Stomach (tissue), 4 donors: ENCODE results near the gene PLK5.

Experiments used
- EP300 ChIP-seq: sonication (generic); formaldehyde crosslinking; IDR thresholded peaks from one replicate; pipeline ENCODE4 v1.6.1; 2017; ENCODE audit warnings: antibody characterized with exemption
- POLR2A ChIP-seq, 4 donors: fragments of 450-650 bp; IDR thresholded peaks; one replicate each; pipeline ENCODE4 v1.6.1; 2016; ENCODE audit warnings: antibody characterized with exemption in 4 of 4, control low read depth in 2 of 4, mild to moderate bottlenecking in 1 of 4, moderate library complexity in 1 of 4
- POLR2AphosphoS5 ChIP-seq, 3 donors: sonication (generic); formaldehyde crosslinking; IDR thresholded peaks; one replicate each; pipeline ENCODE4 v1.6.1; 2016; ENCODE audit warnings: antibody characterized with exemption in 3 of 3
- TF ChIP-seq, protein P1 (sequence below), 7 experiments: fragments of 450-650 bp in 4 of 7; fragments of 200-600 bp in 3 of 7; sonication (generic) in 3 of 7; IDR thresholded peaks; one replicate each; pipeline ENCODE4 v1.5.1; 2016 to 2019; ENCODE audit warnings: antibody characterized with exemption in 7 of 7, control low read depth in 2 of 7, mild to moderate bottlenecking in 1 of 7

DNA sequence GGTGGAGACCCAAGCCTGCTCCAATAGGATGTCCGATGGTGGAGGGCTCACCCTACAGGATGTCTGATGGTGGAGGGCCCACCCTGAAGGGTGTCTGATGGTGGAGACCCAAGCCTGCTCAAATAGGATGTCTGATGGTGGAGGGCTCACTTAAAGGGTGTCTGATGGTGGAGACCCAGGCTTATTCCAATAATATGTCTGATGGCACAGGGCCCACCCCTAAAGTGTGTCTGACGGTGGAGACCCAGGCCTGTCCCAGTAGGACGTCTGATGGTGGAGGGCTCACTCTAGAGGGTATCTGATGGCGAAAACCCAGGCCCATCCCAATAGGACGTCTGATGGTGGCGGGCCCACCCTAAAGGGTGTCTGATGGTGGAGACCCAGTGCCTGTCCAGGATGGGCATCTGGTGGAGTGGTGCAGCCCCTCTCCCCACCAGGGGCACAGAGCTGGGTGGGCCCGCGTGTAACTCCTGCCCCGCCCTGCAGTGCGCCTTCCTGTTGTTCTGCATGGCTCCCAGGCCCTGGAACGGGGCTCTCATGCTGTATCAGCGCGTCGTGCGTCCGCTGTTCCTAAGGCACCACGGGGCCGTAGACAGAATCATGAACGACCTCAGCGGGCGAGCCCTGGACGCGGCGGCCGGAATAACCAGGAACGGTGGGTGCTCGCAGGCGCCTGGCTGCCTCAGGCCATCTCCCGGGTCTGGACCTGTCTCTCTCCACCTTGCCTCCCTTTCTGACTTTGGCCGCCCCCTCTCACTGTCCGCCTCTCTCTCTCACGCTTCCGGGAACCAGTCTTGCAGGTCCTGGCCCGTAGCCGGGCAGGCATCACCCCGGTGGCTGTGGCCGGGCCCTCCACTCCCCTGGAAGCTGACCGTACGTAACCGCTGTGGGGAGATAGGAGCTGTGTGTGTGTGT lies 27.8 kb upstream of the PLK5 start:
- TF ChIP-seq, protein P1, sequence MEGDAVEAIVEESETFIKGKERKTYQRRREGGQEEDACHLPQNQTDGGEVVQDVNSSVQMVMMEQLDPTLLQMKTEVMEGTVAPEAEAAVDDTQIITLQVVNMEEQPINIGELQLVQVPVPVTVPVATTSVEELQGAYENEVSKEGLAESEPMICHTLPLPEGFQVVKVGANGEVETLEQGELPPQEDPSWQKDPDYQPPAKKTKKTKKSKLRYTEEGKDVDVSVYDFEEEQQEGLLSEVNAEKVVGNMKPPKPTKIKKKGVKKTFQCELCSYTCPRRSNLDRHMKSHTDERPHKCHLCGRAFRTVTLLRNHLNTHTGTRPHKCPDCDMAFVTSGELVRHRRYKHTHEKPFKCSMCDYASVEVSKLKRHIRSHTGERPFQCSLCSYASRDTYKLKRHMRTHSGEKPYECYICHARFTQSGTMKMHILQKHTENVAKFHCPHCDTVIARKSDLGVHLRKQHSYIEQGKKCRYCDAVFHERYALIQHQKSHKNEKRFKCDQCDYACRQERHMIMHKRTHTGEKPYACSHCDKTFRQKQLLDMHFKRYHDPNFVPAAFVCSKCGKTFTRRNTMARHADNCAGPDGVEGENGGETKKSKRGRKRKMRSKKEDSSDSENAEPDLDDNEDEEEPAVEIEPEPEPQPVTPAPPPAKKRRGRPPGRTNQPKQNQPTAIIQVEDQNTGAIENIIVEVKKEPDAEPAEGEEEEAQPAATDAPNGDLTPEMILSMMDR (IDR thresholded peaks at IDR 0.05) = no peak
- TF ChIP-seq EP300 (no peak), POLR2AphosphoS5 (IDR thresholded peaks at IDR 0.05) (no peak), POLR2A (IDR thresholded peaks at IDR 0.05) (no peak)
